Loucy (cell line): ENCODE data around the gene CSTF3.

Experiments used
- H2AFZ ChIP-seq: fragments of 200-600 bp; sonication (generic); 2 replicates; pipeline ENCODE4 v1.6.0; 2016; ENCODE audit warnings: antibody characterized with exemption, mild to moderate bottlenecking, low read length, moderate library complexity
- H3F3A ChIP-seq: fragments of 200-600 bp; 2 replicates; pipeline ENCODE4 v1.6.0; 2016; ENCODE audit warnings: antibody characterized with exemption, low read depth, mild to moderate bottlenecking
- H3K27me3 ChIP-seq: fragments of 200-600 bp; sonication (generic); 2 replicates; pipeline ENCODE4 v1.6.1; 2014; ENCODE audit warnings: low read length, mild to moderate bottlenecking; ENCODE audit not compliant: insufficient read depth, poor library complexity, severe bottlenecking
- H3K36me3 ChIP-seq: fragments of 200-600 bp; sonication (generic); 2 replicates; pipeline ENCODE4 v1.6.1; 2016; ENCODE audit warnings: low read length; ENCODE audit not compliant: insufficient read depth
- H3K4me1 ChIP-seq: fragments of 200-600 bp; sonication (generic); 2 replicates; pipeline ENCODE4 v1.5.1; 2014; ENCODE audit warnings: low read length, mild to moderate bottlenecking; ENCODE audit not compliant: insufficient read depth, poor library complexity, severe bottlenecking
- H3K4me2 ChIP-seq: fragments of 200-600 bp; sonication (generic); 2 replicates; pipeline ENCODE4 v1.6.0; 2014; ENCODE audit warnings: antibody characterized with exemption, low read length, low read depth, mild to moderate bottlenecking; ENCODE audit not compliant: poor library complexity, severe bottlenecking
- H3K4me3 ChIP-seq: fragments of 200-600 bp; sonication (generic); 2 replicates; pipeline ENCODE4 v1.5.1; 2014; ENCODE audit warnings: low read length, mild to moderate bottlenecking, mixed read lengths; ENCODE audit not compliant: poor library complexity, severe bottlenecking
- H3K79me2 ChIP-seq: fragments of 200-600 bp; sonication (generic); 2 replicates; pipeline ENCODE4 v1.6.1; 2014; ENCODE audit warnings: low read length; ENCODE audit not compliant: insufficient read depth
- H3K9ac ChIP-seq: fragments of 200-600 bp; sonication (generic); 2 replicates; pipeline ENCODE4 v1.6.0; 2014; ENCODE audit warnings: mild to moderate bottlenecking, low read depth, low read length, moderate library complexity; ENCODE audit not compliant: poor library complexity, severe bottlenecking
- H3K9me2 ChIP-seq: fragments of 200-600 bp; sonication (generic); replicated peaks from 2 replicates; pipeline ENCODE4 v1.6.1; 2016; ENCODE audit warnings: low read depth, low read length, mixed read lengths
- H3K9me3 ChIP-seq: fragments of 200-600 bp; sonication (generic); 2 replicates; pipeline ENCODE4 v1.6.1; 2014; ENCODE audit warnings: mild to moderate bottlenecking, antibody characterized with exemption, low read length, low read depth; ENCODE audit not compliant: insufficient read depth
- H4K20me1 ChIP-seq: fragments of 200-600 bp; sonication (generic); 2 replicates; pipeline ENCODE4 v1.6.0; 2014; ENCODE audit warnings: antibody characterized with exemption, low read length, mild to moderate bottlenecking; ENCODE audit not compliant: insufficient read depth, poor library complexity, severe bottlenecking
- CTCF ChIP-seq: fragments of 200-600 bp; sonication (generic); conservative IDR thresholded peaks from 2 replicates; pipeline ENCODE4 v1.5.1; 2014; ENCODE audit warnings: mild to moderate bottlenecking, antibody characterized with exemption, low read length
- EZH2phosphoT487 ChIP-seq: fragments of 200-600 bp; IDR thresholded peaks from 2 replicates; pipeline ENCODE4 v1.6.1; 2018; ENCODE audit warnings: antibody characterized with exemption, mild to moderate bottlenecking, moderate library complexity, borderline replicate concordance

CSTF3 gene

DNA sequence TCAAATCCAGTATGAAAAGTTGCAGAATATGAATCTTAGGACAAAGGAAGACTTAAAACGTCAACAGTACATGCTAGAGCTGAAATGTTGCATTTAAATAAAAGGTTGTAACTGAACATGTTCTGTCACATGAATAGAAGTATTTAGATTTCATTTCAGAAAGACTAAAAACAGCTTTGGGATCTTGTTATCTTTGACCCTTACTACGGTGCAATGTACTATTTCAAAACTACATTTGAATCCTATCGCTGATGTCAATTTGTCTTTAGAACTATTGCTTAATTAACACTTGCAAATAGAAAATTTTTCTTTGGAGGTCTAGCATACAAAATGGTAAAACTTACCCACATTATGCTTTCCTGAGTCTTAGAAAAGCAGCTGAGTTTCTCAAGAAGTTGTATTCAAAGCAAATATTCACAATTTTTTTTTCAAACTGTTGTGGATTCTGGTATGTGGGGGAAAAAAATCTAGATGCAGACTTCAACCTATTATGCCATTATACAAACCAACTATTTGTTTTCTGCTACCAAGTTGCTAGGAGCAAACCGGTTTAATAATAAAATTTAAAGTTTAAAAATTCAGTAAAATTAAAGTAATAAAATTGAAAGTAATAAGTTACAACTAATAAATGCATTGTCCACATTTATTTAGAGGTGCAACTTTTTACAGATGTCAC lies 25.4 kb downstream of the CSTF3 start:
- no peaks in the 10 kb centered on the region; the same call in 1 of the 2 replicates for H3F3A ChIP-seq
- H2AFZ ChIP-seq: no peak overlapping the region
- no peaks in the 10 kb centered on the region for H3K9me2 ChIP-seq
- no peaks in the 10 kb centered on the region for H3K79me2 ChIP-seq
- no peak for TF ChIP-seq EZH2phosphoT487
- TF ChIP-seq CTCF: no peak
- H3K9me3 ChIP-seq: no peaks in the 10 kb centered on the region
- no peaks in the 10 kb centered on the region for H3K27me3 ChIP-seq
- peaks cover 40% of the 10 kb centered on the region for H3K36me3 ChIP-seq
- peaks cover 7% of the 10 kb centered on the region for H3K4me1 ChIP-seq
- H3K4me3 ChIP-seq: no peak overlapping the region
- no peak overlapping the region for H3K4me2 ChIP-seq
- H3K9ac ChIP-seq: no peak overlapping the region
- peaks cover 7% of the 10 kb centered on the region for H4K20me1 ChIP-seq

DNA sequence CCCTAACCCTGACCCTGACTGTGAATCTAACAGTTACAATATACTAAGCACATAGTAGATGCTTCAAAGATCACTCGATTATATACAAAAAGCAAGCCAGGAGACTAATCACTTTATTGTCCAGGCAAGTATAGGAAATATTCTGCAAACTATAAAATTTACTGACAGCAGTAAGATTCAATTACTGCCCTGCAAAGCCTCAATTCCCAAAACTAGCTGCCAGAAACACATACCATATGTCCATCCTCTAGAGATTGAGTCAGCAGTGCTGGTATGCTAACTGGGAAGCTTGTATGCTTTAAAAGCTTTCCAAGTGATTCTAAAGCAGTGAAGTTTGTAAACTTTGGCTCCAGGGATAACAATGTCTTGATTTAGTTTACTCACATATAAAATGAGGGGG lies 26.1 kb downstream of the CSTF3 start:
- Histone ChIP-seq H3K27me3 (no peaks in the 10 kb centered on the region), H3K9me2 (no peaks in the 10 kb centered on the region), H3K4me2 (no peak overlapping the region), H3K4me1 (peaks cover 7% of the 10 kb centered on the region), H3K36me3 (peaks cover 33% of the 10 kb centered on the region), H2AFZ (no peak overlapping the region), H4K20me1 (peaks cover 7% of the 10 kb centered on the region), H3K9ac (no peak overlapping the region), H3K4me3 (no peak overlapping the region), H3K79me2 (no peaks in the 10 kb centered on the region), H3K9me3 (no peaks in the 10 kb centered on the region), H3F3A (no peaks in the 10 kb centered on the region; the same call in 1 of the 2 replicates)
- TF ChIP-seq CTCF (no peak), EZH2phosphoT487 (no peak)

GRCh38 chr11:33134276-33134675 lies 27.0 kb downstream of the CSTF3 start:
- Histone ChIP-seq H3K9me3 (no peaks in the 10 kb centered on the region), H3K36me3 (peaks cover 24% of the 10 kb centered on the region), H3K9me2 (no peaks in the 10 kb centered on the region), H3K4me1 (peaks cover 7% of the 10 kb centered on the region), H3K4me3 (no peak overlapping the region), H3K27me3 (no peaks in the 10 kb centered on the region), H4K20me1 (peaks cover 7% of the 10 kb centered on the region), H3K9ac (no peak overlapping the region), H3K4me2 (no peak overlapping the region), H3F3A (no peaks in the 10 kb centered on the region; the same call in 1 of the 2 replicates), H2AFZ (no peak overlapping the region), H3K79me2 (no peaks in the 10 kb centered on the region)
- TF ChIP-seq EZH2phosphoT487 (no peak), CTCF (no peak)
